Endometrial microvascular endothelial cells (primary cell): ENCODE measurements around the gene HS6ST2. TPM values are rescaled to one million over a fixed set of nuclear protein-coding genes. Genes with fewer than 3 reads are reported as not detected.

Experiments used
- in situ Hi-C: cut with HindIII; loops from 2 replicates; pipeline ENCODE4 v1.10.0; 2017; ENCODE audit warnings: low sequenced_read_pairs, low pct_unique_long_range_greater_than_20kb; ENCODE audit errors: inconsistent ontology term
- total RNA-seq: library from RNA; depleted of rRNA; stranded (reverse); fragments of >200 nt; gene quantifications from one replicate; pipeline ENCODE4 v1.2.3, GENCODE V29; 2015; ENCODE audit errors: inconsistent ontology term

Gene HS6ST2
- total RNA-seq, 1 donor from 2014 or later, result not detected

DNA sequence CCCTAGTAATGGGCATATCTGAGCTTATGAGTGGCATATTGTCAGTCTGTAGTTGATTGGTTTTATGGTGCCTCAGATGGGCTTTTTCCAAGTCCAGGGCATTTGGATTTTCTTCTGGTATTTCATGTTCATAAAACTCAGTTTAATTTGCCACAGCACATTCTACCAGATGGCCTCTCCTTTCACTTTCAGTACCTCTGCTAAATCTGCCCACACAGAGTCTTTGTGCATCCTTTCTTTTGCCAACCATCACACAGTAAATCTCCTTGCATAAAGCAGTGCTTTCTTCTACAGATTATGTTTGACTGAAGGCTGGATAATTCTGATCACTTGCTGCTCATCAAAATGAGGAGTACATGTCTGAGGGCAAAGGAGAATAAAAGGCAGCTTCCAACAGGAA lies 98.2 kb downstream of the HS6ST2 start:
- in situ Hi-C loops, result no loop called here

DNA sequence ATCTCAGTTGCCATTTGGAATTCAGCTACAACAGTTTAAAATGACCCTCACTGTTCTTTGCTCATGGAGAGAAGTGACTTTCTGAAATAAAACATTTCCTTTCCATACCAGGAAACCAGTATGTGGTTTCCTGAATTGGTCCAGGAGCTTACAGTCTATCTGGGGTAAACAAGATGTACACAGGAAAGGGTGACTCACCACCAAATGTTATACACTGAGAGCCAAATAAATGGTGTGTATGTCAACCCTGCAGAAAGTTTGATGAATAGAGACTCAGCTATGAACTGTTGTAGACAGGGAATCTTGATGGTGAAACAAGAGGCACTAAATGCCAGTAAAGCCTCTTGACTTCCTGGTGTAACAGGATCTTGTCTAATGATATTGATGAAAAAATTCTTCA lies 100.4 kb downstream of the HS6ST2 start:
- in situ Hi-C loops, result no loop called here

DNA sequence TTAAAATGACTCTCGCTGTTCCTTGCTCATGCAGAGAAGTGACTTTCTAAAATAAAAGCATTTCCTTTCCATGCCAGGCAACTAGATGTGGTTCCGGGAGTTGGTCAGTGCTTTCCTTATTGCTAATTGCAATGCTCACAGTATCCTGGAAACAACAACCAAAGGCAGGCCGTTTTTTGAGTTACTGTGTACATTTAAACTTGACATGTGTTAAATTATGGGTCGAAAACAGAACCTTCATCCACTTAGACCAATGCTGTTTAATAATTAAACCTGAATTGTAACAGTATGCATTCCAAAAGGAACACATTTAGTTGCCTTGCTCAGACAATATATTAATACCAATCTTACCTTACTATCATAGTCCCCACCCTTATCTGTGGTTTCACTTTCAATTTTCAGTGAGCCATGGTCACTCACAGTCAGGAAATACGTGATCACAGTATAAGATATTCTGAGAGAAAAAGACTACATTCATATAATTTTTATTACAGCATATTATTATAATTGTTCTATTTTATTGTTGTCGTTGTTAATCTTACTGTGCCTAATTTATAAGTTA lies 102.6 kb downstream of the HS6ST2 start:
- in situ Hi-C loops, result no loop called here

DNA sequence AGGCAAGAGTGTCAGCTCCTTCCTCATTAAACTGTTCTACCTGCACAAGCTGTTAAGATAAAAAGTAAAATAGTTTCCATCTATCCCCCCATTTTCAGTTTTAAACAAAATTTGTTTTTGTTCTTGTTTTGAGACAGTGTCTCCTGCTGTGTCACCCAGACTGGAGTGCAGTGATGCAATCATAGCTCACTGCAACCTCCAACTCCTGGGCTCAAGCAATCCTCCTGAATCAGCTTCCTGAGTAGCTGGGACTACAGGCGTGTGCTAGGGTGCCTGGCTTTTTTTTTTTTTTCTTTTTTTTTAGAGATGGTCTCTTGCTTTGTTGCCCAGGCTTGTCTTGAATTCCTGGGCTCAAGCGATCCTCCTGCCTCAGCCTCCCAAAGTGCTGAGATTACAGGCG lies 105.4 kb downstream of the HS6ST2 start:
- in situ Hi-C loops, result no loop called here

DNA sequence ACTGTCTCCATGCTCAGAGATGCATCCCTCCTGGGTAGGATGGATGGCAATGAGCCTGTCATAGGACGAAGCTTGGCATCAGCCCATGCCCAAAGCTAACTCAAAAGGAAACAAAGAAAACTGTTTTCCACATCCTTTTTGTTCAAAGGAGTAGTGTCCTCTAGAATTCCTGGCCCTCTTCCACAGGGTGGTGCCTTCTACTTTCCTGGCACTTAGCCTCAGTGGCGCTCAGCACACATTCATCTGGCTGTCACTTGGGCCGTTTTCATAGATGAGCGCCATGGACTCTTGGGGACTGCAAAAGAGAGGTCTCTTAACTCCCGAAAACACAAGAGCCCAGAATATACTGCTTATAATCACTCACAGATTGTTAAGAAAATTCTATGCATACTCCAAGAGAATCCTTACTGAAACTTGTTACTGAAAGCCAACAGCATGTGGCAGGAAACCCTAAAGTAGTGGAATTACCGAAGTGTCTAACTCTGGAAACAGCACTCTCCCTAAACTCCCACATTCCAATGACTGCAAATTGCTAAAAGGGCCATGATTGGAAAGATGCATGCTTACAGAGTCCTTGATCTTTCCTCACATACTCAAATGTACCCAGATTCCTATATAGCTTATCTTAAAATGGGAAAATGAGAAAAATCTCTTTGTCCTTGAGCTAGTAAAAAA lies 110.0 kb downstream of the HS6ST2 start:
- in situ Hi-C loops, result no loop called here

DNA sequence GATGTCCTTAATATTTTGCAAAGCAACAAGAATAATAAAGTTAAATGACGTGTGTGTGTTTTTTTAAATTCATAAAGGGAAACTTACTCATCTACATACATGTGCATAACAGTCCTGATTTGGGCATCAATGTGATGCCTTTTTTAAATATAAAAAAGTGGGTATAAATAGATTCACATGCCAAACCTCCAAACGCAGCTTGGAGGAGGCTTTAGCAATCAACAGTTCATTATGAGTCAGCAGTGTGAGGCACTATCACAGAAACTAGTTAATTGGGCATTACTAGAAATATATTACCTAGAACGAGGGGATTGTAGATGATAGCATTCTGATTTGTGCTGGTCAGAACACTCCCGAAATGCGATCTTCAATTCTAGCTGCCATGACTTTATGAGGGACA lies 115.1 kb downstream of the HS6ST2 start:
- in situ Hi-C loops, result no loop called here

DNA sequence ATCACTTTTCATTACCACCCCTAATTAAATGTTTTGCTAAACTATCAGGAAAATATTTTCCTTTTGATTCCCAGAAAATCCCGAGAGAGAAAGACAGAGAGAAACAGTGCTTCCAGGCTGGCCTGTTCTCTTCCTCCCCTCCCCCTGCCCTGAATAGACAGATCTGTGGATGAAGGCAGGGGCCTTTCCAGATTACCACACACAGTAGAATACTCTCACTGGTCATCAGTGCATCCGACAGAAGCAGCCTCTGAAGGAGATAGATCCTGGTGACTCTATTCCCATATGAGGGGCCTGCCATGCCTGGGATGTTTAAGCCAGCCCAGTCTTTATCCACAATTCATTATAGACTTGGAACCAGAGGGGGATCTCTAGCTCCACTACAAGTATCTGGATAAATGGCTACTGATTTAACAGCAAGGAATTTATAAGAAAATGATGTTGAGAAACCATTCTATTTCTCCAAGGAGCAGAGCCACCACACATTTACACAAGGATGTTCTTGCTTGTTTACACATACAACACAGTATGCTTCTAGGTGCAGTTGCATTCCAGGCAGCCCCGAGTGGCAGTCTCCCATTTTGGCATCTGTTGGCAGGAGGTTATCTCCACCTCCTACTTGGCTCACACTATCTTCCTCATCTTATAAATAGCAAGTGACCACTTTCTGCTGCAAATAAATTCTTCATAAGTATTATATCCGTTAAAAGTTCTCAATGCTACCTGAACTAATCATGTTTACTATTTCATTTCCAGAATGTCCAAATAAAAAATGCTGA lies 115.8 kb downstream of the HS6ST2 start:
- in situ Hi-C loops, result no loop called here

DNA sequence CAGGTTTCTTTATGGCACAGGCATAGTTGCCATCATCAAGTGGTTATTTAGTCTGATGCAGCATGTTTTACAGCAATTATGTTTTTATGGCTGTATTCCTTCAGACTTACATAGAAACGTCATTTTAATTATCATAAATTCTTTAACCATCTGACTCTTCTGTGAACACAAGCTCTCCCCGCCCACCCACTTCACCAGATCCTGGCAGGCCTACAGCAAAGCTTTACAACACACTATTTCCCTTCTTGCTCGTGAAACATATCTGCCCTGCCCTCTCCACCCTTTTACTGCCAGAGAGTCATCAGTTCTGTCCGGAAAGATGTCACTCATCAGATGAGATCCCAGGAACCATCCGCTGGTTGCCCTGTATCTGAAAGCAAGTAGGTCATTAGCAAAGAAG lies 120.5 kb downstream of the HS6ST2 start:
- in situ Hi-C loops, result no loop called here

DNA sequence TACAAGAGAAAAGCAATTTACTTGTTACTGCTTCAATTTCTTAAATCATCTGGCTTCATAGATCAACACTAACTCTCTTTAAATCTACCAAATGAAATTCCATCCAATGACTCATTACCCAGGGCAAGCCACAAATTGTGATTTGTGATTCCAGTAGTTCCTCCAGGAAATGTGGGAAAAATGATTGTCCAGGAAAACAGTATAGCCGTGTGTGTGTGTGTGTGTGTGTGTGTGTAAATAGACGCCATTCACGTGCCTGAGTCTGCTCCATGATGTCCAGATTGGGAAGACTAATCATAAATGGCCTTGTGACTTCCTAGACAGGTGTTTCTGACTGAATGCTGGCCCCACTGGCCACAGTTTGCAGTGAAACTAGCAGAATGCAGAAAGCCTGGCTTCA lies 121.3 kb downstream of the HS6ST2 start:
- in situ Hi-C loops, result no loop called here

DNA sequence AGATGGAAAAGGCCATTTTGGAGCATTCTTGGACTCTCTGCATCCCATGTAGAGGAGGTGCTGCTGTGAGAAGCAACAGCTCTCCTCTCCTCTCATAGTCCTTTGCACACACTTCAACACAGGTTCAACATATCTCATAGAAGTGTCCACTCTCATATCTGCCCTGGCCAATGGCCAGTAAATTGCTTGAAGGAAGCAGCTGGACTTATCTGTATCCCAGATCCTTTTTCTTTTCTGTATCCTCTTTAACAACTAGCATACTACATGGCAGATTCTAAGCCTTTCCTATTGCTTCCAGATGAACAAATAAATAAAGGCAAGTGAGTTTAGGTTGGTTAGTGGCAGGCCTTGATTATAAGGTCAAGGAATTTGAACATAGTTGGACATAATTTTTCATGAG lies 122.0 kb downstream of the HS6ST2 start:
- in situ Hi-C loops, result no loop called here

DNA sequence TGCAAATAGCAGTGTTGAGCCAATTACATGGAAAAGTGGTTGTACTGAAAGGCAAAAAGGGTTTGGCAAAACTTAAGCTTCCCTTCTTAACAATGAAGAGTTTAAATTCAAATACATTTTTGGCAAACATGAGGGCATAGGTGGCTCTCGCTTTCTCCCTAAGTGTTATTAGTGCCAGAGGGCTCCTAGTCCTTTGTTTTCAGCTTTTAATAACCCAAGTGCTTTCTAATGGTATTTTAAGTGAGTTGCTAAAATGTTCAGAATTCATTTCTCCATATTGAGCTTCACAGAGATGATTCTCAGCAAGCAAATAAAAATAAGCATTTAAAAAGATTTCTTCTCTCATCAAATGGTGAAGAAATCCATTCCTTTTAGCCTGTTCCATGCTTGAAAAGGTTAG lies 123.7 kb downstream of the HS6ST2 start:
- in situ Hi-C loops, result no loop called here

DNA sequence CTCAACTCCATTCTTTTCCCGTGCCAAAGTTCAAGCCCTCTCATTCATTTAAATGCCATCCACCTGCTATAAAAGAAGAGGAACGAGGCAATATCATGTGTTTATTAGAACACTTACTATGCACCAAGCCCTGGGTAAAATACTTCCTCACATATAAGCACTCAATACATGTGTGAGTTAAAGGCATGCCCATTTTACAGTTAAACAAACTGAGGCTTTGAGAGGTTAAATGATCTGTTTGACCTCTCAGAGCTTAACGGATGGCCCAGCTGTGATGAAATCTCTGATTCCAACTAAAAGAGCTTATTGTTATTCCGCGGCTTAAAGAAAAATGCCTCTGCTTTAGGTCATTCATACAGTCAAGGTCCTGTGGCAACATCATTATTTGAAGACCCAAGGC lies 124.3 kb downstream of the HS6ST2 start:
- in situ Hi-C loops, result no loop called here

DNA sequence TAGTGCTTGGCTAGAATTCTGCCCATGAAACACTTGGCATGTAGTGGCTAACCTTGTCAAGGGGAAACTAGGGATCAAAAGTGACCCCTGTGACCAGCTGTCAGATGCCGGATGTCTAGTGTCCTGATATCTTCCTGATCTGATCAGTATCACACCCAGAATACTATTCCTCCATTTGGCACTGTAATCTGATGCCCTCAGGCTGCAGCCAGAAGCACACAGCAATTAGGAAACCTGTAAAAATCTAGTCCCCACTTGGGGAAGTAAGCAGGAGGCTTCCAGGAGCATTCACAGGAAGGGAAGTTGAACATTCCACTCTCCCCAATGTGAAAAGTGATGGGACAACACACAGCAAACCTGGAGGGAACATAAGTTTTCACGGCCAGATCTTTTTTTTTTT lies 125.1 kb downstream of the HS6ST2 start:
- in situ Hi-C loops, result no loop called here

DNA sequence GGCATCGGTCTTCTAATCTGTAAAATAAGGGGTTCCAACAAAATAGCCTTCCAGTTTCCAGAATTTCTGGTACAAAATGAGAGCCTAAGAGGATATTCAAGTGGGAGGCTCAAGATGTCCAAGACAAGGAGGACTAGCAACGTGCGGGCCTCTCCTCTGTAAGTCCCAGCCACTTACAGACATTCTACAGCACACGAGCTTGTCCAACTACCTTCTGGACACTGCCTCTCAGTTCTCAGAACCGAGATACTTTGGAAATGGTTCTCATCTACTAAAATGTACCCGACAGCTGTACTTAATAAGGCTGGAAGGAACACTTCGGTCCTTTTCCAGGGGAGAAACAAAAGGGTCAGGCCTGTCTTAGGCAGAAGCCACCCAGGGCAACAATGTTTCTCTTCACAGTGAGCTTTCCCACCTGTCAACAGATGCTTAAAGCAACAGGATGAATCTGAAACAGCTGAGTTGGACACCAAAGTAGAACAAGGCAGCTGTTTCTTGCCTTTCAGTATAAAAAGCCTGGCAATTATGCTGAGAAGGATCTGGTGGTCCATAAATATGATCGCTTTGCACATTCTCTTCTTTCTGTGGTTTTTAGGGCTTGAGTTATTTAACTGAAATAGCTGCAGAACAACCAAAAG lies 127.0 kb downstream of the HS6ST2 start:
- in situ Hi-C loops, result no loop called here

DNA sequence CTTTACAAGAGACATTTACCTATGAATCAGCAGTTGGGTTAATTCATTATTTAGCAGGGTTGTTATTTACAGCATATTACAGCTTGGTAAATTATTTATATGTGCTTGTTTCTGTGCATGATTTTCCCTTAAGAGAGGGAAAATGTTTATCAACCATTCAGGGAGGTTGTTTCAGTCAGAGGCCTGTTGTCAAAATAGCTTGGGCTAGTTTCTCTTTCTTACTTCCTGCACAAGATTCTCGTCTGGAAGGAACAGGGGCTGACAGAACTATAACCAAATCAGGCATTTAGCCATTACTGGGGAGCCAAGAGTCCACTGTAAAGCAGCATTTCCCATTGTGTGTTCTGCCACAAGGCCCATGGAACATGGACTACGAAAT lies 135.8 kb downstream of the HS6ST2 start:
- in situ Hi-C loops, result no loop called here

DNA sequence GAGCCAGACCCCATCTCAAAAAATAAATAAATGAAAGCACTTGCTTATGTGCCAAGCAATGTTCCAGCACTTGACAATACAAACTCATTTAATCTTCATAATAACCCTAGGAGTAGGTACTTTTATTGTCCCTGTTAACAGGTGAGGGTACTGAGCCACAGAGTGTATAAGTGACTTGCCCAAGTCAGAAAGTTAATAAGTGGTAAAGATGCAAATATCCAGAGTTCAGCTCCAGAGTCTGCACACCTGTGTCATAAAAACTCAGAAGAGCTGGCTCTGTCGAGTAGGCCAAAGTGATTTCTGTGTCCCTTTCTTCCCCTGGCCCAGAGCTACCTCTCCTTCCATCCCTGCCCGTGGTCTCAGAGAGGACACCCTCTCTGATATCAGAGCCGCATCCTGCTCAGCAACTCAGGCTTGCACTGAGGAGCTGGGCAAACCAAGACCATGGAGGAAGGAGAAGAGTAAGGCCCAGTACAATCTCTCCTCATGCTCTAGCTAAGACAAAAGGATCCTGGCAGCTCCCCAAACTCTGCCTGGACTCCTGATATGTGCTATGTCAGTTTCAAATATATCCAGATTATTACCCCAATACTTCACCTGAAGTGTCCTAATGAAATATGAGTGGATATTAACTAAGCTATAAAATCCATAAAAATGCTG lies 136.3 kb downstream of the HS6ST2 start:
- in situ Hi-C loops, result no loop called here

DNA sequence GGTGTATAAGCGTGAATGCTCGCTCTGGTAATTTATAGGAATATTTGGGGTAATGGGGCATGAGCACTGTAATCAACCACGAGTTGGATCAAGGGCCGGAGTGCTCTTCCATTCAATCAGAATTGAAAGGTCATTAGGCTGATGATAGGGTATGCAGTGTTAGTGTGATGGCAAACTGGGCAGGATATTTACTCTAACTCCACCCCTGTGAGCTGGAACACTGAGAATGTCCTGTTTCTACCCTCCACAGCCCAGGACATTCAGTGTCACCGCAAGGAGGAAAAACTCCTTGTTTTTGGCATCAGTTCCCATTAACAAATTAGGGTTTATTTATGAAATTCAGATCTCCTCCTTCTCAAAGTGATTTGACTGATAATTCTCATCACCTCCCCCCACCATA lies 137.8 kb downstream of the HS6ST2 start:
- in situ Hi-C loops, result no loop called here

DNA sequence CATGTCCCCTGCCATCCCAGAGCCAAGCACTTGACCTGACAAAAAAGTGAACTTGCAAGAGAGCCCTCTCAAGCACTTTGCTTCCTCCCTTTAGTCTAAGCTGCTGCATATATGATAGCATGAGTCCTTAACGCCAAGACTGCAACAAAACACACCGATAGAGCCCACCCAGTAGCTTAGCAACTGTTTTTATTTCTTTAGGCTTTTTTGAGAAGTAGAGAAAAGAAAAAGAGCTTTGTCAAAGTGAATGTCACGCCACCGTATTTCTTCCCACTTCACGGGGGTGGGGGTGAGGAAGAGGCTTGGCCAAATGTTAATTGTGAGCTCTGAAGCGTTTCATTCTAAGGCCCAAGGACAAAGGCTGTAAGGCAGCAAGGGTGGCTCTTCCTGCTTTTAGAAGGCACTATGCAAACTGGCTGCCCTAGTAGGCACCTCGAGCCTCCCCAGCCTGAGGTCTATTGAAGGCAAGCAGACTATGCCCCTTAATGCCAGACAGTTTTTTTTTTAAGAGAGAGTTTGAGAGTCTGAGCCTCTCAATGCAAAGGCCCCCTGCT lies 138.6 kb downstream of the HS6ST2 start:
- in situ Hi-C loops, result no loop called here

DNA sequence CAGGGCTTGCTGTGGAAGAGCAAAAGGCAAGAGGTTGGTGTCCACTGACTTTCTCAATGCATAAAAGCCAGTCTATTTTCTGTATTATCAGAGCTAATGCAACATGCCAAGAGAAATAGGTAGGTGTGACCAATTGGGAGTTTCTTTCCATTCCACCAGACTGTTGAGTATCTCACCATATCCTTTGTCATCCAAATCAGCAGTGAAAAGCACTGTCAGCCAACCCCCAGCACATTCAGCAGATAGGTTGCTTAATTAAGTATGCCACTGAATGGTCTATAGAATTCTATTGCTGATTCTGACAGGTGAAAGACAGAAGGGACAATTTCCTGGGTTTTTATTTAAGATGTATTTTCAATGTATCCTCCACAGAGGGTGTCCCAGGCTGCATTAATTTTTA lies 139.8 kb downstream of the HS6ST2 start:
- in situ Hi-C loops, result no loop called here
